ENCODE measurements around the gene KRT37. TPM values are rescaled to one million over a fixed set of nuclear protein-coding genes. Genes with fewer than 3 reads are reported as not detected.
"Not testable (repeated sequence)": the region's sequence is repeated elsewhere in the genome, so short reads cannot be mapped to it uniquely, and the experiment has no call there.

KRT37 gene
- total RNA-seq, 1 experiment from 2014 or later = not detected

DNA sequence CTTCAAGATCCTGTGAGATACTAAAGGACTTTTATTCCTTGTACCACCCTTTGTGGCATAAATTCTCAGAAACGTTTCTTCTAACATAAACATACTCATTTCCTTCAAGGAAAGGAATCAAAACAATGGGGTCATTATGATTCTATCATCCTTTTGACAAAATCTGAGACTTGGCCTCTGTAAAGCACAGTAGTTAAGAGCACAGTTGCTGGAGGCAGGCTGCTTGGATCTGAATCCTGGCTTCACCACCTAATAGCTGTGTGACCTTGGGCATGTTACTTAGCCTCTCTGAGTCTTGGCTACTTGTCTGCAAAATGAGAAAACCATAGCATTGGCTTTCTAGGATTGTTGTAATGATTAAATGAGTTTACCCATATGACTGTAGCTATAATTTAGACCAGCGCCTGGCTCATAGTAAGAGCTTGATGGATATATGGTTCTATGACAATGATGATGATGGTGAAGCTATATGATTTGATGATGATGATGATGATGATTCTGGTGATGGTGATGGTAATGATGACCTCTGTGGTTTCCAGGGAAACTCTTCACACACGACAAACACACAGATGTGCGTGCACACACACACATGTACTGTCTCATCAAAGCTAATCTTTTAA is 20.9 kb downstream of the KRT37 start:
- Histone ChIP-seq H3K27me3 (no peaks in the 10 kb centered on the region), H3K36me3 (no peaks in the 10 kb centered on the region), H3K4me1 (peaks cover 10% of the 10 kb centered on the region), H3K9me3 (replicated peaks) (no peaks in the 10 kb centered on the region), H3K27ac (no peak overlapping the region), H3K4me3 (no peak overlapping the region)
- DNase-seq = no peak

- no peaks in the 10 kb centered on the region for H3K9me3 ChIP-seq (replicated peaks)
- no peak overlapping the region for H3K27ac ChIP-seq
- H3K4me3 ChIP-seq = no peak overlapping the region
- H3K36me3 ChIP-seq = no peaks in the 10 kb centered on the region
- H3K27me3 ChIP-seq = no peaks in the 10 kb centered on the region
- DNase-seq = no peak
- H3K4me1 ChIP-seq = peaks cover 10% of the 10 kb centered on the region
These were observed 22.2 kb downstream of the KRT37 start for GRCh38 chr17:41402161-41402560.

DNA sequence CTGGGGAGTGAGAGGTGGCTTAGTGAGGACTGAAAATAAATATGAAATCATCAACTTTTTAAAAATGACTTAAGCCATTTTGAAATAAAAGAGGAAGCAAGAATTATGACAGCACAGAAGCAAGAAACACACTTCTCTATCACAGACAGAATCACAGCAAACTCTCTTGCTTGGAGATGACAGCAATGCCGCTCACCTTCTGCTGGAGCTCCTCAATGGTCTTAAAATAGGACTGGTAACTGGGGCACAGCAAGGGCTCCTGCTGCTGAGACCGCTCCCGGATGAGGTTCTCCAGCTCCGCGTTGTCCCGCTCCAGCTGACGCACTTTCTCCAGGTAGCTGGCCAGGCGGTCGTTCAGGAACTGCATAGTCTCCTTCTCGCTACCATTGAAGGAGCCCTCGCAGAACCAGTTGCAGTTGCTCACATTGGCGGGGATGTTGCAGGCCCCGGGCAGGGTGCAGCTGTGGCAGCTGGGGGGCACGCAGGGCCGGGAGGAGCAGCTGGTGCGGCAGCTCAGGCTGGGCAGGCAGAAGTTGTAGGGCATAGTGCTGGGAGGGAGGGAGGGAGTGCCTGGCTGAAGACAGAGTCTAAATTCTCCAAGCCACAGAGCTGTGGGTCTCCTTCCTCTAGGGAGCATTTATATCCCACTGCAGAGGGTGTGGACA is 27.3 kb downstream of the KRT37 start, which contains the start of gene KRT31:
Gene KRT31, minus strand, starts transcription at position 613 of the 665 bp plus-strand sequence. Its CDS starts 69 bp downstream, at position 544.
- no peaks in the 10 kb centered on the region for H3K36me3 ChIP-seq
- H3K4me1 ChIP-seq = no peaks in the 10 kb centered on the region
- no peaks in the 10 kb centered on the region for H3K27me3 ChIP-seq
- DNase-seq = peak; percentile 6 to 11
- no peaks in the 10 kb centered on the region for H3K9me3 ChIP-seq (replicated peaks)
- H3K4me3 ChIP-seq = no peak within 1 kb of the TSS
- H3K27ac ChIP-seq = no peak within 1 kb of the TSS

DNA sequence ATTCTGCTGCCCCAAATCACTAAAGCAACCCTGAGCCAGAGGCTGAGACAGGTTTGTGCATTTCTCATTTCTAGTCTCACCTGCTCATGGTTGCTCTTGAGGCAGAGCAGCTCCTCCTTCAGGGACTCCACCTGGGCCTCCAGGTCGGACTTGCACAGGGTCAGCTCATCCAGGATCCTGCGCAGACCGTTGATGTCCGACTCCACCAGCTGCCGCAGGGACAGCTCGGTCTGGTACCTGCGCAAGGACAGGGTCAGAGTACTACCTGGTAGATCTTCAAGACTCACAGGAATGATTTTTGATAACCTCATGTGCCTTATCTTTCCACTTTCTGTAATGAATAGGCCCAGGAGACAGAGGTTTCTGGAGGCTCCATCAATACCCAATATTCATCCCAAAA is 28.0 kb downstream of the KRT37 start:
- Histone ChIP-seq H3K4me3 (no peak overlapping the region), H3K27ac (no peak overlapping the region), H3K9me3 (replicated peaks) (no peaks in the 10 kb centered on the region), H3K36me3 (no peaks in the 10 kb centered on the region), H3K27me3 (no peaks in the 10 kb centered on the region), H3K4me1 (no peaks in the 10 kb centered on the region)
- no peak for DNase-seq

DNA sequence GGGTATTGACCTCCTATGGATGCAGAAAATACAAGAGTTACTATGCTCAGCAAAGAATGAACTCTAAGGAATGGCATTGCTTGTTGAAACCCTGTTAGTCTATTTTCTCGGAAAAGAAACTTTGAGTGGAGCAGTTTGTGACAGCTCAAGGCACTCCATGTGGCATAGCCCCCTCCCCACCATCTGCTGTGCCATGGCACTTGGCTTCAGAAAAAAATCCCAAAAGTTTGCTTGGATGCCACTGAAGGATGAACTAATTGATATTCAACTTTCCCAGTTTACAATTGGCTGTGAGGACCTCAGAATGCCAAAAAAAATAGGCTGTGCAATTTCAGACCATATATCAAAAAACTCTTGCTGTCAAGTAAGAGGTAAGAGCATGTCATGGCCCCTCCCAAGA is 28.8 kb downstream of the KRT37 start:
- Histone ChIP-seq H3K9me3 (replicated peaks) (no peaks in the 10 kb centered on the region), H3K4me1 (no peaks in the 10 kb centered on the region), H3K4me3 (no peak overlapping the region), H3K27ac (no peak overlapping the region), H3K27me3 (no peaks in the 10 kb centered on the region), H3K36me3 (no peaks in the 10 kb centered on the region)
- DNase-seq = no peak

DNA sequence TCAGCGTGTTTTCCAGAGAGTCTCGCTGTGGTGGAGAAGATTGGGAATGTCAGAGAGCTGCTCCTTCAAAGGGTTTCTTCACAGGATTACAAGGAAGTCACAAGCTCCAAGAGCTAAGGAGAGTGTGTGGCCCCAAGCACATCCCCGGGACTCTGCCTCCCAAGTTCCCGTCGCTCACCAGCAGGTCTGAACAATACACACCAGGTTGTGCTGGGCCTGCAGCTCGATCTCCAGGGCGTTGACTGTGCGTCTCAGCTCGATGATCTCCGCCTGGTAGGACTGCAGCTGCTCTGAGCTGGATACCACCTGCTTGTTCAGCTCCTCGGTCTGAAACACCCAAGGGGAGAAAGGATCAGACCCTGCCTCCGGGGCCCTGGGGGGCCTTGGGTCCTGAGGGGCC is 29.3 kb downstream of the KRT37 start:
- not testable (repeated sequence) for H3K4me1 ChIP-seq; H3K27ac ChIP-seq; DNase-seq; H3K36me3 ChIP-seq; H3K9me3 ChIP-seq (replicated peaks); H3K27me3 ChIP-seq; H3K4me3 ChIP-seq

DNA sequence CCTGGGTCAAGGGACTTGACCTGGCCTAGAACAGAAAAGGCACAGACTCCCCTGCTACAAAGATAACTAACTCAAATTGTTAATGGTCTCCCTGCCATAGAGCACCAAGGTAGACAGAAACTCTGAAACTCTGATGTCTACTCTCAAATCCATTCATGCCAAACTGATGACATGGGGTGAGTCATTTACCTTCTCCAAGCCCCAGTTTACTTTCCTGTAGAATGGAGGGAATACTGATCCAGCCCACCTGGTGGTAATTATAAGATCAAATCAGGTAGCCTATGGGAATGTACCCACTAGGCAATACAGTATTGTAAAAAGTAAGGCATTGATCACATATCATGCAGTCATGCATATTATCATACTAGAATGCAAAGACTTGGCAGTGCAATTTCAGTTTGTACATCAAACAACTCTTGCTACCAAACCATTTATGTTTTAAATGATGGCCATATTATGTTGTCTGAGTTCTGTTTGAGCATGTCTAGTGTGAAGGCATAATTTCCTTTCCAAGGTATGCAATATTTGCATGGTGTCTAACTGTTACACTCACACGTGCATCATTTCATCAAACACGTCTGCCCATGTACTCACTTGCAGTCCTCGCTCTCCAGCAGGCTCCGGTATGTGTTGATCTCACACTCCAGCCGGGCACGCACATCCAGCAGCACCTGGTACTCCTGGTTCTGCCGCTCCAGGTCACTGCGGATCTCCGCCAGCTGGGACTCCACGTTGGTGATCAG is 30.0 kb downstream of the KRT37 start:
- no peaks in the 10 kb centered on the region for H3K36me3 ChIP-seq
- H3K9me3 ChIP-seq (replicated peaks) = no peaks in the 10 kb centered on the region
- no peak for DNase-seq
- no peaks in the 10 kb centered on the region for H3K27me3 ChIP-seq
- no peaks in the 10 kb centered on the region for H3K4me1 ChIP-seq
- H3K27ac ChIP-seq = no peak overlapping the region
- H3K4me3 ChIP-seq = no peak overlapping the region

DNA sequence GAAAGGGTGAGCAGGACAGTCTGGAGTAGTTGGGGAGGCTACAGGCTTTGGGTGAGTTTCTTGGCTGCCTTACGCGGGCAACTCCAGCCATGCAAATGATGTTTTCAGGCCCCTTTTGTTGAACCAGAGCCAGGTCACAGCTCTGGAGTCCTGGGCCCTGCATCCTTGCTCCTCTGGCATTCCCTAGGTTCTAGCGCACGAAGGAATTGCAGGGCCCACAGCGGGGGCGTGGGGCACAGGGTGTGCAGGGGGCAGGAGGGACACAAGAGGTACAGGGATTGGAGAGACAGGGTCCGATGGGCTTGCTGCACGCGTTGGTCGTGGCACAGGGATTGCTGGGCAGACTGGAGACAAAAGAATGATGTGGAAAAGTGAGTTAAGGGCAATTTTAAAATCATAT is 30.6 kb downstream of the KRT37 start:
- H3K27ac ChIP-seq = no peak overlapping the region
- H3K36me3 ChIP-seq = no peaks in the 10 kb centered on the region
- DNase-seq = no peak

DNA sequence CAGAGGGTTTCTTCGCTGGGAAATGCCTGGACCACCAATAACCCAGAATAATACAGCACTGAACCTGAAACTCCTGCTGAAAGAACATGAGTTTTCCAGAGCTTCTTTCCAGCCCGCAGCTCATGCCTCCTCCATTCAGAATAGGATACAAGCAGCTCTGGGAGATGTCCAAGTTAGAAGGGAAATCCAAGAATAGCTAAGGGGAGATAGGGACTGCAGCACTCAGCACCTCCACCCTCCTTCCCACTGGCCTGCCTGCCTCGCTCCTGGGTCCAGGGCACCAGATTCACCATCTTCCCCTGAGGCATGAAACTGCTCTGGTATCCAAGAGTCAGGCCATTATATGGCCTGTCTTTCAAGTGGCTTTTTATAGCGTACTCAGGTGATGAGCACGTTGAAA is 31.1 kb downstream of the KRT37 start:
- H3K4me1 ChIP-seq = no peaks in the 10 kb centered on the region
- no peak overlapping the region for H3K4me3 ChIP-seq

More for the DNA sequence above, 30.6 kb downstream of the KRT37 start:
- no peaks in the 10 kb centered on the region for H3K27me3 ChIP-seq
- no peaks in the 10 kb centered on the region for H3K9me3 ChIP-seq (replicated peaks)
- no peaks in the 10 kb centered on the region for H3K4me1 ChIP-seq
- no peak overlapping the region for H3K4me3 ChIP-seq

DNA sequence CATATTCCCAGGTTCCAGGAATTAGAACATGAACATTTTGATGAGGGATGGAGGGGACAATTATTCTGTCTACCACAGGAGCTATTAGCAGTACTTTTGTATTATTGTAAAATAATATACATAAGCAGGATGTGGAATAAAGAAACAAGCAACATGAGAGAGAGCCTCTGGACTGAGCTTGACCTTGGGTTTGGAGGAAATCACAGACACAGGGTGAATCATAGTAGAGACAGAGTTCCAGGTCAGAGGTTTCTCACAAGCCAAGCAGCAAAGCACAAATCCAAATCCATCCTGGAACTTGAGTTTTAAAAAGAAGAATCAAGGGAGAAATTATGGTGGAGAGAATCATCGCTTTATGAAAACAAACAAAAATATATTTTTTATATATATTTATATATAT is 32.1 kb downstream of the KRT37 start:
- Histone ChIP-seq H3K36me3 (no peaks in the 10 kb centered on the region), H3K27me3 (no peaks in the 10 kb centered on the region), H3K4me1 (no peaks in the 10 kb centered on the region), H3K9me3 (replicated peaks) (no peaks in the 10 kb centered on the region), H3K27ac (no peak overlapping the region), H3K4me3 (no peak overlapping the region)
- no peak for DNase-seq

More for the DNA sequence above, 31.1 kb downstream of the KRT37 start:
- no peak for DNase-seq
- no peaks in the 10 kb centered on the region for H3K9me3 ChIP-seq (replicated peaks)
- H3K36me3 ChIP-seq = no peaks in the 10 kb centered on the region
- H3K27me3 ChIP-seq = no peaks in the 10 kb centered on the region
- no peak overlapping the region for H3K27ac ChIP-seq

- Histone ChIP-seq H3K36me3 (no peaks in the 10 kb centered on the region), H3K4me3 (no peak overlapping the region), H3K9me3 (replicated peaks) (no peaks in the 10 kb centered on the region), H3K27me3 (no peaks in the 10 kb centered on the region), H3K4me1 (no peaks in the 10 kb centered on the region), H3K27ac (no peak overlapping the region)
- DNase-seq = no peak
These were observed 32.9 kb downstream of the KRT37 start for GRCh38 chr17:41391535-41391934.

GRCh38 chr17:41390411-41390938 is 33.9 kb downstream of the KRT37 start:
- Histone ChIP-seq H3K27me3 (no peaks in the 10 kb centered on the region), H3K9me3 (replicated peaks) (no peaks in the 10 kb centered on the region), H3K36me3 (no peaks in the 10 kb centered on the region), H3K4me1 (no peaks in the 10 kb centered on the region), H3K27ac (no peak overlapping the region), H3K4me3 (no peak overlapping the region)
- DNase-seq = no peak

GRCh38 chr17:41387670-41388069 is 36.7 kb downstream of the KRT37 start:
- Histone ChIP-seq H3K4me3 (no peak overlapping the region), H3K27ac (no peak overlapping the region), H3K4me1 (no peaks in the 10 kb centered on the region), H3K36me3 (no peaks in the 10 kb centered on the region), H3K27me3 (no peaks in the 10 kb centered on the region), H3K9me3 (replicated peaks) (no peaks in the 10 kb centered on the region)
- no peak for DNase-seq

DNA sequence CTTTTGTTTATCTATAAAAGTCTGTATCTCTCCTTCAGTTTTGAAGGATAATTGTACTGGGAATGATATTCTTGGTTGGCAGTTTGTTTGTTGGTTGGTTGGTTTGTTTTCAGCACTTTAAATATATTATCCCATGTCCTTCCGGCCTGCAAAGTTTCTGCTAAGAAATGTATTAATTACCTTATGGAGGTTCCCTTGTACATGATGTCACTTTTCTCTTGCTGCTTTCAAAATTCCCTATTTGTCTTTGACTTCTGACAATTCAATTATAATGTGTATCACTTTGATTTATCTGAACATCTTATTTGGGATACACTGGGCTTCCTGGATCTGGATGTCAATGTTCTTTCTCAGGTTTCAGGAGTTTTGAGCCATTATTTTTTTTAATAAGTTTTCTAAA is 38.2 kb downstream of the KRT37 start:
- Histone ChIP-seq H3K27ac (no peak overlapping the region), H3K4me1 (no peaks in the 10 kb centered on the region), H3K27me3 (no peaks in the 10 kb centered on the region), H3K36me3 (no peaks in the 10 kb centered on the region), H3K9me3 (replicated peaks) (no peaks in the 10 kb centered on the region), H3K4me3 (no peak overlapping the region)
- no peak for DNase-seq

- H3K27me3 ChIP-seq = no peaks in the 10 kb centered on the region
- H3K9me3 ChIP-seq (replicated peaks) = no peaks in the 10 kb centered on the region
- no peaks in the 10 kb centered on the region for H3K36me3 ChIP-seq
- H3K4me1 ChIP-seq = no peaks in the 10 kb centered on the region
- no peak overlapping the region for H3K27ac ChIP-seq
- no peak overlapping the region for H3K4me3 ChIP-seq
- DNase-seq = no peak
These were observed 40.7 kb downstream of the KRT37 start for GRCh38 chr17:41383690-41384089.
